Measurements from ENCODE around the gene KRT75.

Gene KRT75

GRCh38 chr12:52439845-52440244, 5.7 kb upstream of the KRT75 start:
- DNase-seq (ENCODE audit: low read depth) = no peak

GRCh38 chr12:52439420-52439819, 5.2 kb upstream of the KRT75 start:
- no peak for DNase-seq (ENCODE audit: low read depth)

- DNase-seq (ENCODE audit: low read depth) = no peak
Measured at GRCh38 chr12:52438305-52439301, 4.4 kb upstream of the KRT75 start.

GRCh38 chr12:52437508-52437907, 3.3 kb upstream of the KRT75 start:
- DNase-seq (ENCODE audit: low read depth) = no peak

GRCh38 chr12:52436828-52437474, 2.8 kb upstream of the KRT75 start:
- DNase-seq (ENCODE audit: low read depth) = no peak

GRCh38 chr12:52436000-52436827, 2.0 kb upstream of the KRT75 start:
- DNase-seq (ENCODE audit: low read depth) = no peak

- DNase-seq (ENCODE audit: low read depth) = no peak
Measured at GRCh38 chr12:52435659-52435999, 1.5 kb upstream of the KRT75 start.

GRCh38 chr12:52434760-52435530, 774 bp upstream of the KRT75 start:
- DNase-seq (ENCODE audit: low read depth) = no peak

- no peak for DNase-seq (ENCODE audit: low read depth)
Measured at GRCh38 chr12:52433501-52434080, 580 bp downstream of the KRT75 start.

- no peak for DNase-seq (ENCODE audit: low read depth)
Measured at GRCh38 chr12:52432559-52433207, 1.5 kb downstream of the KRT75 start.

- DNase-seq (ENCODE audit: low read depth) = no peak
Measured at GRCh38 chr12:52428121-52428520, 6.0 kb downstream of the KRT75 start.

- no peak for DNase-seq (ENCODE audit: low read depth)
Measured at GRCh38 chr12:52427083-52427482, 7.1 kb downstream of the KRT75 start.

GRCh38 chr12:52426034-52426433, 8.1 kb downstream of the KRT75 start:
- DNase-seq (ENCODE audit: low read depth) = no peak

- DNase-seq (ENCODE audit: low read depth) = no peak
Measured at GRCh38 chr12:52425466-52425865, 8.7 kb downstream of the KRT75 start.

- no peak for DNase-seq (ENCODE audit: low read depth)
Measured at GRCh38 chr12:52423661-52424500, 10.3 kb downstream of the KRT75 start.

GRCh38 chr12:52423035-52423434, 11.1 kb downstream of the KRT75 start:
- no peak for DNase-seq (ENCODE audit: low read depth)

GRCh38 chr12:52419656-52420055, 14.5 kb downstream of the KRT75 start:
- DNase-seq (ENCODE audit: low read depth) = no peak

- no peak for DNase-seq (ENCODE audit: low read depth)
Measured at GRCh38 chr12:52418576-52419110, 15.5 kb downstream of the KRT75 start.

- no peak for DNase-seq (ENCODE audit: low read depth)
Measured at GRCh38 chr12:52417740-52418139, 16.4 kb downstream of the KRT75 start.

GRCh38 chr12:52416795-52417194, 17.4 kb downstream of the KRT75 start:
- DNase-seq (ENCODE audit: low read depth) = no peak
